ENCODE data around the gene CDCP1. TPM values are rescaled to one million over a fixed set of nuclear protein-coding genes. Genes with fewer than 3 reads are reported as not detected.

CDCP1 gene
- total and polyA plus RNA-seq, 2 donors (not counting 1 experiment from before 2014, with no cell fraction given), result not detected

GRCh38 chr3:45106874-45107273 is 39.3 kb downstream of the CDCP1 start:
- H3K79me2 ChIP-seq (ENCODE audit: control insufficient read depth, insufficient read depth, low read length), result no peaks in the 10 kb centered on the region
- no peaks in the 10 kb centered on the region for H4K20me1 ChIP-seq (ENCODE audit: control insufficient read depth, insufficient read depth, low read length, poor library complexity, severe bottlenecking)
- intact Hi-C loops (cut with micrococcal nuclease), result no loop called here
- H3K4me3 Mint-ChIP-seq, result no peak overlapping the region
- peaks cover 2% of the 10 kb centered on the region for H3K9me3 Mint-ChIP-seq (ENCODE audit: insufficient read depth)
- no peak overlapping the region for H3K27ac Mint-ChIP-seq
- TF ChIP-seq CTCF (IDR thresholded peaks at IDR 0.05) (no peak), EZH2 (IDR thresholded peaks at IDR 0.05; ENCODE audit: borderline replicate concordance, insufficient read depth, low read depth, low read length, poor library complexity, severe bottlenecking) (no peak)
- peaks cover 17% of the 10 kb centered on the region for H3K27me3 Mint-ChIP-seq
- H3K4me3 ChIP-seq (ENCODE audit: control extremely low read depth in 1 of 5, extremely low read depth in 1 of 5, insufficient read depth in 1 of 5, low read depth in 2 of 5, low read length in 4 of 5), result no peak overlapping the region
- no peaks in the 10 kb centered on the region for H3K9me3 ChIP-seq (ENCODE audit: control extremely low read depth in 1 of 3, control insufficient read depth in 2 of 3, insufficient read depth in 1 of 3, low read length in 2 of 3)
- DNase-seq (no peak), ATAC-seq (ENCODE audit: low read depth) (no peak)
- H3K4me1 ChIP-seq (ENCODE audit: control insufficient read depth in 2 of 2, insufficient read depth in 2 of 2, low read length in 2 of 2), result peaks cover 0 to 3% of the 10 kb centered on the region in 2 donors
- H3K4me2 ChIP-seq (replicated peaks; ENCODE audit: low read depth, low read length, poor library complexity, severe bottlenecking), result no peak overlapping the region
- ChIA-PET CTCF (no interaction called here), POLR2A (no interaction called here)
- no peaks in the 10 kb centered on the region for H3K36me3 ChIP-seq (replicated peaks in 1 of 2; ENCODE audit: control extremely low read depth in 1 of 2, control insufficient read depth in 1 of 2, extremely low read depth in 1 of 2, insufficient read depth in 2 of 2, low read length in 1 of 2)
- H3K27ac ChIP-seq (ENCODE audit: low read length in 2 of 2), result no peak overlapping the region
- H2AFZ ChIP-seq (ENCODE audit: insufficient read depth, low read depth, low read length, poor library complexity, severe bottlenecking), result no peak overlapping the region
- no peak overlapping the region for H3K9ac ChIP-seq (ENCODE audit: low read length)
- no peaks in the 10 kb centered on the region for H3K27me3 ChIP-seq (replicated peaks in 1 of 4; ENCODE audit: control extremely low read depth in 1 of 4, control insufficient read depth in 3 of 4, insufficient read depth in 4 of 4, low read length in 3 of 4)
- H3K4me1 Mint-ChIP-seq, result peaks cover 4% of the 10 kb centered on the region
- 100% methylated on average over 2 of the region's 2 CpGs for WGBS (ENCODE audit: insufficient coverage)

- peaks cover 4% of the 10 kb centered on the region for H3K4me1 Mint-ChIP-seq
- no peak for ATAC-seq (ENCODE audit: low read depth)
Measured at GRCh38 chr3:45105855-45106671, 40.1 kb downstream of the CDCP1 start.

More at GRCh38 chr3:45105855-45106671, 40.1 kb downstream of the CDCP1 start:
- no peak overlapping the region for H2AFZ ChIP-seq (ENCODE audit: insufficient read depth, low read depth, low read length, poor library complexity, severe bottlenecking)
- no peaks in the 10 kb centered on the region for H3K27me3 ChIP-seq (replicated peaks in 1 of 4; ENCODE audit: control extremely low read depth in 1 of 4, control insufficient read depth in 3 of 4, insufficient read depth in 4 of 4, low read length in 3 of 4)
- no peak overlapping the region for H3K9ac ChIP-seq (ENCODE audit: low read length)
- no peak overlapping the region for H3K27ac ChIP-seq (ENCODE audit: low read length in 2 of 2)
- intact Hi-C loops (cut with micrococcal nuclease), result no loop called here
- DNase-seq, result no peak
- Mint-ChIP-seq H3K9me3 (ENCODE audit: insufficient read depth) (peaks cover 2% of the 10 kb centered on the region), H3K27me3 (peaks cover 15% of the 10 kb centered on the region), H3K4me3 (no peak overlapping the region), H3K27ac (no peak overlapping the region)
- no peaks in the 10 kb centered on the region for H3K9me3 ChIP-seq (ENCODE audit: control extremely low read depth in 1 of 3, control insufficient read depth in 2 of 3, insufficient read depth in 1 of 3, low read length in 2 of 3)
- no peaks in the 10 kb centered on the region for H3K36me3 ChIP-seq (replicated peaks in 1 of 2; ENCODE audit: control extremely low read depth in 1 of 2, control insufficient read depth in 1 of 2, extremely low read depth in 1 of 2, insufficient read depth in 2 of 2, low read length in 1 of 2)
- H3K4me3 ChIP-seq (ENCODE audit: control extremely low read depth in 1 of 5, extremely low read depth in 1 of 5, insufficient read depth in 1 of 5, low read depth in 2 of 5, low read length in 4 of 5), result no peak overlapping the region
- H3K4me2 ChIP-seq (replicated peaks; ENCODE audit: low read depth, low read length, poor library complexity, severe bottlenecking), result no peak overlapping the region
- no peaks in the 10 kb centered on the region for H4K20me1 ChIP-seq (ENCODE audit: control insufficient read depth, insufficient read depth, low read length, poor library complexity, severe bottlenecking)
- 64% methylated on average over 5 of the region's 5 CpGs for WGBS (ENCODE audit: insufficient coverage)
- no peak for TF ChIP-seq EZH2 (IDR thresholded peaks at IDR 0.05; ENCODE audit: borderline replicate concordance, insufficient read depth, low read depth, low read length, poor library complexity, severe bottlenecking)
- no peak for TF ChIP-seq CTCF (IDR thresholded peaks at IDR 0.05)
- ChIA-PET POLR2A (no interaction called here), CTCF (no interaction called here)
- H3K4me1 ChIP-seq (ENCODE audit: control insufficient read depth in 2 of 2, insufficient read depth in 2 of 2, low read length in 2 of 2), result peaks cover 0 to 3% of the 10 kb centered on the region in 2 donors
- no peaks in the 10 kb centered on the region for H3K79me2 ChIP-seq (ENCODE audit: control insufficient read depth, insufficient read depth, low read length)
